Measurements from ENCODE around the gene UBE2J2. TPM values are rescaled to one million over a fixed set of nuclear protein-coding genes. Genes with fewer than 3 reads are reported as not detected.

UBE2J2 gene
- total and polyA plus RNA-seq, 2 of the 4 experiments (the other 2 are of a cell fraction) = 20.6 to 67.5 TPM

DNA sequence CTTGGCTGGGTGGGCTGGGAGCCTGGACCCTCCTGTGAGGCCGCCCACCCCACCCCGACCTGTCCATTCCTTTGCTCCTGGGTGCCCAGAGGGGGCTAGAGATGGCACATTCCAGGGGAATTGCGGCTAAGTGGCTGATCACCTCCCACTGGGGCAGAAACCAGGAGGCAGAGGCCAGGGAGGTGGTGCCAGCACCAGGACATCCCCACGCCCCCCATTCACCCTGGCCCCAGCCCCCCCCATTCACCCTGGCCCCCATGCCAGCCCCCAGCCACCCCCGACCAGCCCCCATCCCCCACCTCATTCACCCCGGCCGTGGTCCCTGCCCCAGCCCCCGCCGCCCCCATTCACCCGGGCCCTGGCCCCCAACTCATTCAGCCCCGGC lies 33.3 kb downstream of the UBE2J2 start:
- in situ Hi-C loops (cut with MboI; ENCODE audit: low sequenced_read_pairs) (no loop called here), dilution Hi-C loops (cut with HindIII; ENCODE audit: low sequenced_read_pairs, unreplicated experiment) (no loop called here), intact Hi-C loops (cut with micrococcal nuclease) (no loop called here)
- no peak overlapping the region for H2BK5ac ChIP-seq (ENCODE audit: low read depth, low read length, poor library complexity, severe bottlenecking)
- peaks cover 16% of the 10 kb centered on the region for H3K4me1 ChIP-seq (ENCODE audit: control insufficient read depth, insufficient read depth, low read length)
- H3K27ac ChIP-seq (ENCODE audit: insufficient read depth, low read length) = no peak overlapping the region
- TF ChIP-seq SMC3 (IDR thresholded peaks at IDR 0.05; ENCODE audit: low read depth, low read length) = no peak
- TF ChIP-seq MXI1 (IDR thresholded peaks at IDR 0.05; ENCODE audit: borderline replicate concordance, low read depth, low read length) = no peak
- no peak for TF ChIP-seq MAZ (IDR thresholded peaks at IDR 0.05; ENCODE audit: borderline replicate concordance, low read depth, low read length)
- no peak for TF ChIP-seq USF2 (IDR thresholded peaks at IDR 0.05; ENCODE audit: low read depth, low read length)
- no peak for TF ChIP-seq RCOR1 (IDR thresholded peaks at IDR 0.05; ENCODE audit: insufficient replicate concordance, low read length)
- TF ChIP-seq, protein P1, sequence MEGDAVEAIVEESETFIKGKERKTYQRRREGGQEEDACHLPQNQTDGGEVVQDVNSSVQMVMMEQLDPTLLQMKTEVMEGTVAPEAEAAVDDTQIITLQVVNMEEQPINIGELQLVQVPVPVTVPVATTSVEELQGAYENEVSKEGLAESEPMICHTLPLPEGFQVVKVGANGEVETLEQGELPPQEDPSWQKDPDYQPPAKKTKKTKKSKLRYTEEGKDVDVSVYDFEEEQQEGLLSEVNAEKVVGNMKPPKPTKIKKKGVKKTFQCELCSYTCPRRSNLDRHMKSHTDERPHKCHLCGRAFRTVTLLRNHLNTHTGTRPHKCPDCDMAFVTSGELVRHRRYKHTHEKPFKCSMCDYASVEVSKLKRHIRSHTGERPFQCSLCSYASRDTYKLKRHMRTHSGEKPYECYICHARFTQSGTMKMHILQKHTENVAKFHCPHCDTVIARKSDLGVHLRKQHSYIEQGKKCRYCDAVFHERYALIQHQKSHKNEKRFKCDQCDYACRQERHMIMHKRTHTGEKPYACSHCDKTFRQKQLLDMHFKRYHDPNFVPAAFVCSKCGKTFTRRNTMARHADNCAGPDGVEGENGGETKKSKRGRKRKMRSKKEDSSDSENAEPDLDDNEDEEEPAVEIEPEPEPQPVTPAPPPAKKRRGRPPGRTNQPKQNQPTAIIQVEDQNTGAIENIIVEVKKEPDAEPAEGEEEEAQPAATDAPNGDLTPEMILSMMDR (conservative IDR thresholded peaks at IDR 0.05; ENCODE audit: low read depth, low read length) = no peak
- TF ChIP-seq CHD1 (IDR thresholded peaks at IDR 0.05; ENCODE audit: low read depth, low read length) = no peak
- no peak for TF ChIP-seq RAD21 (IDR thresholded peaks at IDR 0.05; ENCODE audit: low read length)
- TF ChIP-seq, protein P2, sequence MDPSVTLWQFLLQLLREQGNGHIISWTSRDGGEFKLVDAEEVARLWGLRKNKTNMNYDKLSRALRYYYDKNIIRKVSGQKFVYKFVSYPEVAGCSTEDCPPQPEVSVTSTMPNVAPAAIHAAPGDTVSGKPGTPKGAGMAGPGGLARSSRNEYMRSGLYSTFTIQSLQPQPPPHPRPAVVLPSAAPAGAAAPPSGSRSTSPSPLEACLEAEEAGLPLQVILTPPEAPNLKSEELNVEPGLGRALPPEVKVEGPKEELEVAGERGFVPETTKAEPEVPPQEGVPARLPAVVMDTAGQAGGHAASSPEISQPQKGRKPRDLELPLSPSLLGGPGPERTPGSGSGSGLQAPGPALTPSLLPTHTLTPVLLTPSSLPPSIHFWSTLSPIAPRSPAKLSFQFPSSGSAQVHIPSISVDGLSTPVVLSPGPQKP (IDR thresholded peaks at IDR 0.05; ENCODE audit: borderline replicate concordance, low read depth, low read length) = no peak
- TF ChIP-seq BHLHE40 (IDR thresholded peaks at IDR 0.05; ENCODE audit: low read depth, low read length) = no peak
- no peak for TF ChIP-seq POLR2A (IDR thresholded peaks at IDR 0.05; ENCODE audit: low read depth, low read length)
- TF ChIP-seq NFE2L2 (IDR thresholded peaks at IDR 0.05; ENCODE audit: low read depth, low read length) = no peak
- TF ChIP-seq RFX5 (IDR thresholded peaks at IDR 0.05; ENCODE audit: low read depth, low read length) = no peak
- TF ChIP-seq FOS (IDR thresholded peaks at IDR 0.05; ENCODE audit: low read depth, low read length) = no peak
- TF ChIP-seq MAFK (IDR thresholded peaks at IDR 0.05; ENCODE audit: low read depth, low read length) = no peak
- no peak for TF ChIP-seq CEBPB (IDR thresholded peaks at IDR 0.05; ENCODE audit: low read depth, low read length)
- H3K9me1 ChIP-seq (ENCODE audit: insufficient read depth, low read length) = no peaks in the 10 kb centered on the region
- H3K27me3 ChIP-seq (ENCODE audit: control insufficient read depth, insufficient read depth, low read length) = no peaks in the 10 kb centered on the region
- no peak overlapping the region for H3K18ac ChIP-seq (ENCODE audit: low read depth, low read length)
- H2BK120ac ChIP-seq (ENCODE audit: low read depth, low read length) = no peak overlapping the region
- no TSS peak for BruUV-seq (replicated peaks)
- POLR2A ChIA-PET (ENCODE audit: unreplicated experiment) = no interaction called here
- CTCF ChIA-PET = no interaction called here
- peak overlapping the region; percentile 1 for H2AK9ac ChIP-seq (replicated peaks; ENCODE audit: low read depth, low read length, poor library complexity)
- H3K36me3 ChIP-seq (ENCODE audit: control insufficient read depth, insufficient read depth, low read length) = peaks cover 2% of the 10 kb centered on the region; the same call in 1 of the 2 replicates
- H3K14ac ChIP-seq (replicated peaks; ENCODE audit: low read depth, low read length) = no peak overlapping the region
- H3K56ac ChIP-seq (ENCODE audit: extremely low read depth, insufficient read depth, low read length) = no peak overlapping the region
- no peak overlapping the region for H3K4me2 ChIP-seq (ENCODE audit: low read depth, low read length)
- H4K20me1 ChIP-seq (ENCODE audit: insufficient read depth, low read length) = no peaks in the 10 kb centered on the region
- H2AK5ac ChIP-seq (ENCODE audit: low read depth, low read length) = 0 out of 2 replicates have a peak overlapping the region, but pooled peaks have one; percentile 16
- no peak for DNase-seq
- no peak overlapping the region for H2BK15ac ChIP-seq (ENCODE audit: low read depth, low read length)
- H2AFZ ChIP-seq (replicated peaks; ENCODE audit: low read length, poor library complexity) = no peak overlapping the region
- no peak for ATAC-seq (ENCODE audit: low read depth)
- H3K79me1 ChIP-seq (ENCODE audit: low read depth in 1 of 2, low read length in 2 of 2) = peaks cover 0 to 7% of the 10 kb centered on the region in 2 experiments; a peak in 1 of 4 replicates
- no peaks in the 10 kb centered on the region for H3K9me3 ChIP-seq (ENCODE audit: control insufficient read depth, insufficient read depth, low read length)
- H3K4ac ChIP-seq (ENCODE audit: low read depth, low read length) = no peak overlapping the region
- no peak overlapping the region for H4K8ac ChIP-seq (ENCODE audit: low read depth in 2 of 2, low read length in 2 of 2)
- WGBS, 2 experiments (ENCODE audit: extremely low coverage in 2 of 2, insufficient read length in 1 of 2) = no CpG with 5 or more reads among the region's 11 CpGs
- no peak overlapping the region for H4K5ac ChIP-seq (ENCODE audit: low read depth, low read length)
- H3K23ac ChIP-seq (ENCODE audit: low read depth, low read length) = no peak overlapping the region
- no peak overlapping the region for H3K9ac ChIP-seq (ENCODE audit: low read depth, low read length)
- H3K4me3 ChIP-seq (ENCODE audit: insufficient read depth, low read depth, low read length) = no peak overlapping the region
- no peak overlapping the region for H4K91ac ChIP-seq (ENCODE audit: insufficient read depth, low read depth, low read length)
- no peak overlapping the region for H2BK20ac ChIP-seq (ENCODE audit: low read depth, low read length)

Data from IMR-90 (cell line).